Lower leg skin (tissue), 3 donors: ENCODE data around the gene RPLP2.

Source experiments
- POLR2A ChIP-seq, 2 donors: fragments of 450-650 bp; IDR thresholded peaks; one replicate each; pipeline ENCODE4 v1.6.1; 2016 to 2017; ENCODE audit warnings: antibody characterized with exemption in 2 of 2, mild to moderate bottlenecking in 1 of 2, moderate library complexity in 1 of 2
- TF ChIP-seq, protein P1 (sequence below), 3 donors: fragments of 450-650 bp; IDR thresholded peaks; one replicate each; pipeline ENCODE4 v1.5.1; 2016; ENCODE audit warnings: antibody characterized with exemption in 3 of 3, mild to moderate bottlenecking in 3 of 3, moderate library complexity in 2 of 3

DNA sequence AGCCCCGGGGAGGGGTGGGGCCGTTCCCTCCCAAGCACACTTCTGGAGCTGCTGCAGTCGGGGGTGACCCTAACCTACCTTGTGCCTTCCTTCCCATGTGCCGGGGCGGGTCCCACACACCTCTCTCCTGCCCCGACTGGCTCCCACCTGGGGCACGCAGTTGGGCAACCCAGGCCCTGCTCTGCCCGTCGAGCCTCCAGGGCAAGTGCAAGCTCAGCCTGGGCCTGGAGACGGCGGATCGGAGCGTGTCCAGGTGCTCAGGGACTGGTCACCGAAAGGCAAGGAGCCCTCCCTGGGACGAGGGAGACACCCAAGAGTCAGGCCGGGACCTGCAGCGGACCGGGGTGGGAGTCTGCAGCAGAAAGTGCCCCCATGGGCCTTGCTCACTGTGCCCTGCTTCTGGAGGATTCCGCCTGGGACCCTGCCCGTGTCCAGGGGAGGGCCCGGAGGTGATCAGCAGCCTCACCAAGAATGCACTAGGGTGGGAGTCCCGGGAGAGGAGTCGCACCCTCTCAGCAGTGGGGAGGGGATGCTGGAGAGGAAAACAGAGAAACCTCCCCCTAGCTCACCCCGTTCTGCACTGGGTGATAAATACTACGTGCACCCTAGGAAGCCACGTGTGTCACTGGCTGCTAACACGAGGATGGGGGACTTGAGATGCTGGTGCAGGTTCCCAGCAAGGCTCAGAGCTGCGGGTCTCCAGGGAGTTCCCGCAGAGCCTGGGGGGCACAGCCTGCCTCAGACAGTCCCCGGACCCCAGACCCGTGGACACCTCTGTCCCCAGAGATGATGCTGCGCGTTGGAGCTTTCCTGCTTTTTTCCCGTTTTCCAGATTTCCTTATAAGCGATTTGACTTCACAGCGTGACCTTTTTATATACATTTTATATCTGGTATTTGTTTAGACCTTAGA is 27.2 kb upstream of the RPLP2 start:
- TF ChIP-seq POLR2A (IDR thresholded peaks at IDR 0.05) = no peak
- TF ChIP-seq, protein P1, sequence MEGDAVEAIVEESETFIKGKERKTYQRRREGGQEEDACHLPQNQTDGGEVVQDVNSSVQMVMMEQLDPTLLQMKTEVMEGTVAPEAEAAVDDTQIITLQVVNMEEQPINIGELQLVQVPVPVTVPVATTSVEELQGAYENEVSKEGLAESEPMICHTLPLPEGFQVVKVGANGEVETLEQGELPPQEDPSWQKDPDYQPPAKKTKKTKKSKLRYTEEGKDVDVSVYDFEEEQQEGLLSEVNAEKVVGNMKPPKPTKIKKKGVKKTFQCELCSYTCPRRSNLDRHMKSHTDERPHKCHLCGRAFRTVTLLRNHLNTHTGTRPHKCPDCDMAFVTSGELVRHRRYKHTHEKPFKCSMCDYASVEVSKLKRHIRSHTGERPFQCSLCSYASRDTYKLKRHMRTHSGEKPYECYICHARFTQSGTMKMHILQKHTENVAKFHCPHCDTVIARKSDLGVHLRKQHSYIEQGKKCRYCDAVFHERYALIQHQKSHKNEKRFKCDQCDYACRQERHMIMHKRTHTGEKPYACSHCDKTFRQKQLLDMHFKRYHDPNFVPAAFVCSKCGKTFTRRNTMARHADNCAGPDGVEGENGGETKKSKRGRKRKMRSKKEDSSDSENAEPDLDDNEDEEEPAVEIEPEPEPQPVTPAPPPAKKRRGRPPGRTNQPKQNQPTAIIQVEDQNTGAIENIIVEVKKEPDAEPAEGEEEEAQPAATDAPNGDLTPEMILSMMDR (IDR thresholded peaks at IDR 0.05) = no peak
